GM23248 (cell line): ENCODE results near the gene HIPK3. TPM values are rescaled to one million over a fixed set of nuclear protein-coding genes. Genes with fewer than 3 reads are reported as not detected.

ENCODE experiments used
- DNase-seq: peaks from one replicate; pipeline ENCODE4 v3.0.0-alpha.2; 2015
- H2AFZ ChIP-seq: fragments of 200-600 bp; sonication (generic); 2 replicates; pipeline ENCODE4 v1.6.1; 2016; ENCODE audit warnings: antibody characterized with exemption
- H3F3A ChIP-seq: fragments of 200-600 bp; sonication (generic); 2 replicates; pipeline ENCODE4 v1.6.1; 2016; ENCODE audit warnings: mild to moderate bottlenecking, antibody characterized with exemption, mixed run types; ENCODE audit not compliant: insufficient read depth
- H3K27ac ChIP-seq: fragments of 200-600 bp; sonication (generic); 2 replicates; pipeline ENCODE4 v1.5.1; 2016; ENCODE audit warnings: mild to moderate bottlenecking
- H3K27me3 ChIP-seq: fragments of 200-600 bp; sonication (generic); replicated peaks from 2 replicates; pipeline ENCODE4 v1.6.1; 2016; ENCODE audit warnings: mild to moderate bottlenecking; ENCODE audit not compliant: insufficient read depth
- H3K36me3 ChIP-seq: fragments of 200-600 bp; sonication (generic); 2 replicates; pipeline ENCODE4 v1.6.1; 2016; ENCODE audit warnings: low read depth, mild to moderate bottlenecking
- H3K4me1 ChIP-seq: fragments of 200-600 bp; sonication (generic); 2 replicates; pipeline ENCODE4 v1.6.1; 2016; ENCODE audit warnings: mild to moderate bottlenecking; ENCODE audit not compliant: insufficient read depth
- H3K4me2 ChIP-seq: fragments of 200-600 bp; sonication (generic); one replicate; pipeline ENCODE4 v1.6.1; 2016; ENCODE audit warnings: mild to moderate bottlenecking; ENCODE audit not compliant: unreplicated experiment
- H3K4me3 ChIP-seq: fragments of 200-600 bp; sonication (generic); 2 replicates; pipeline ENCODE4 v1.5.1; 2016; ENCODE audit warnings: mild to moderate bottlenecking
- H3K79me2 ChIP-seq: fragments of 200-600 bp; sonication (generic); 2 replicates; pipeline ENCODE4 v1.6.1; 2016; ENCODE audit warnings: mild to moderate bottlenecking; ENCODE audit not compliant: insufficient read depth
- H3K9ac ChIP-seq: fragments of 200-600 bp; sonication (generic); 2 replicates; pipeline ENCODE4 v1.6.1; 2016; ENCODE audit warnings: mild to moderate bottlenecking
- H3K9me2 ChIP-seq: fragments of 200-600 bp; sonication (generic); 2 replicates; pipeline ENCODE4 v1.6.1; 2016; ENCODE audit warnings: mixed run types, mild to moderate bottlenecking, moderate library complexity; ENCODE audit not compliant: insufficient read depth
- H3K9me3 ChIP-seq: fragments of 200-600 bp; sonication (generic); one replicate; pipeline ENCODE4 v1.6.1; 2017; ENCODE audit warnings: low read depth
- H4K20me1 ChIP-seq: fragments of 200-600 bp; sonication (generic); 2 replicates; pipeline ENCODE4 v1.6.0; 2016; ENCODE audit not compliant: insufficient read depth
- EZH2 ChIP-seq: fragments of 200-600 bp; sonication (generic); IDR thresholded peaks from 2 replicates; pipeline ENCODE4 v1.6.1; 2018; ENCODE audit warnings: antibody characterized with exemption, mild to moderate bottlenecking; ENCODE audit not compliant: insufficient read depth, poor library complexity, severe bottlenecking
- EZH2phosphoT487 ChIP-seq: fragments of 200-600 bp; sonication (generic); IDR thresholded peaks from 2 replicates; pipeline ENCODE4 v1.6.1; 2018; ENCODE audit warnings: antibody characterized with exemption, moderate library complexity, mild to moderate bottlenecking, low read depth; ENCODE audit not compliant: insufficient read depth
- WGBS, 2 experiments: methylation state at CpG; one replicate each; pipeline ENCODE4 v1.1.6; 2015 to 2017; ENCODE audit warnings: low lambda C conversion rate in 2 of 2, low coverage in 1 of 2; ENCODE audit errors: missing lambda C conversion rate in 2 of 2; 5-methylcytosine and 5-hydroxymethylcytosine counted together
- in situ Hi-C: fragments of 300-500 bp; cut with MboI; formaldehyde crosslinking; loops from 2 replicates; pipeline ENCODE4 v1.15.0; 2020
- polyA plus RNA-seq: library from polyadenylated mRNA; unstranded; fragments of >200 nt; fragmentation: Nextera tagmentation; extraction: Ambion mirVana; gene quantifications from 2 replicates; pipeline ENCODE4 v1.2.1, GENCODE V29; 2016
- total RNA-seq: library from RNA; depleted of rRNA; stranded (reverse); fragments of >200 nt; shearing (Covaris generic); gene quantifications from 2 replicates; pipeline ENCODE4 v1.2.3, GENCODE V29; 2014

HIPK3 gene
- total and polyA plus RNA-seq, 2 experiments from 2014 or later: 17.8 to 82.9 TPM

DNA sequence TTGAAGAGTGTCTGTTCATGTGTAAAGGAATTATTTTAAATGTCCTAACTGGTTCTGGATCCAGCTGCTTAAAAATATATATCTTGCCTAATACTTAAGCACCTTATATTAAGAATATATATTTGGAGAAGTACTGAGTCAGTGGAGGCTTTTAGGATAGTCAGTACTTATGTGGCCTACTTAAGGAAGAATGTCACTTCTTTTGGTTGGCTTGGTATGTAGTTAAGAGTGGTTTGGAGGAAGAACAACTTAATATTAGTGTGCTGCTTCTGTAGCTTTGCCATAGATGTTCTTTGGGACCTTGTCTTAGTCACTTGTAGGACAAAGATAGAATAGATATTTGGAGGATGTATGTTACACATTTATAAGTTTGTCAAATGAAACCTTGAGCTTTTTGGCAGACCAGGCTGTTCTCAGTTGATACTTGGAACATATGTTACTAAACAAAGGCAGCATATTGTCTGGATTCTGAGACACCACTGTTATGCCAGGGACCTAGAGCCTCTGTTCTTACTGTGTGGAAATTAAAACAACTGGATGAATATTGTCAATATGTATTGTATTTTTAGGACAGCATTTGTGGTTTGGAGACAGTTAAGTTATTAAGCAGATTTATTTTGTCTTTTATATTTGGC is 4.9 kb downstream of the HIPK3 start:
- no peak overlapping the region for H2AFZ ChIP-seq
- H3K4me3 ChIP-seq: 0 out of 2 replicates have a peak overlapping the region, but pooled peaks have one; percentile 0
- H3K27me3 ChIP-seq: no peaks in the 10 kb centered on the region
- peak; percentile 60 for DNase-seq
- H4K20me1 ChIP-seq: peaks cover 46% of the 10 kb centered on the region
- no peak overlapping the region; the same call in 1 of the 2 replicates for H3K9ac ChIP-seq
- no peaks in the 10 kb centered on the region for H3K9me3 ChIP-seq
- H3K36me3 ChIP-seq: no peaks in the 10 kb centered on the region
- H3K27ac ChIP-seq: peak overlapping the region; percentile 23
- H3K79me2 ChIP-seq: peaks cover 89% of the 10 kb centered on the region
- in situ Hi-C loops: no loop called here
- TF ChIP-seq EZH2phosphoT487: no peak
- TF ChIP-seq EZH2: no peak
- peaks cover 38% of the 10 kb centered on the region for H3F3A ChIP-seq
- H3K4me2 ChIP-seq: peak overlapping the region; percentile 16
- no peaks in the 10 kb centered on the region for H3K9me2 ChIP-seq
- peaks cover 58% of the 10 kb centered on the region for H3K4me1 ChIP-seq

DNA sequence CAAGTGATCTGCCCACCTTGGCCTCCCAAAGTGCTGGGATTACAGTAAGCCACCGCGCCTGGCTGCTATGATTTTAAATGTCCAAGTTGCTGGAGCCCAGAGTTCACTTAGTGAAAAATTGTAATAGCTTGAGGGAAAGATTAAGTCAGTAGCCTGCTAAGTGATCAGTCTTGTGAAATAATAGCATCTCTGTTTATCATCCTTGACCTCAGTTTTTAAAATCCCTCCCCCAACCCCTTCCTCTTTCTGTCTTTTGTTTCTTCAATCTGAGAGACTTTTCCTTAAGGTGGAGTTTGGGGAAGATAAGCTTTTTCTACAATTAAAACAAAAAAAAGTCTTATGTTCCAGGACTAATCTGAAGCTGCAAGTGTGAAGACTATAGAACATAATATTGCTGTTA is 6.4 kb downstream of the HIPK3 start:
- in situ Hi-C loops: no loop called here
- H3K27ac ChIP-seq: no peak overlapping the region
- peak overlapping the region; percentile 7; the same call in 1 of the 2 replicates for H3K9ac ChIP-seq
- no peaks in the 10 kb centered on the region for H3K9me3 ChIP-seq
- no peak for TF ChIP-seq EZH2phosphoT487
- TF ChIP-seq EZH2: no peak
- H3K4me1 ChIP-seq: peaks cover 58% of the 10 kb centered on the region
- H3K9me2 ChIP-seq: no peaks in the 10 kb centered on the region
- H3K27me3 ChIP-seq: no peaks in the 10 kb centered on the region
- H2AFZ ChIP-seq: no peak overlapping the region
- H3K4me2 ChIP-seq: peak overlapping the region; percentile 13
- 93 to 100% methylated on average over 2 of the region's 2 CpGs for WGBS, 2 experiments
- no peak overlapping the region for H3K4me3 ChIP-seq
- H3K36me3 ChIP-seq: no peaks in the 10 kb centered on the region
- H3K79me2 ChIP-seq: peaks cover 99% of the 10 kb centered on the region
- H4K20me1 ChIP-seq: peaks cover 53% of the 10 kb centered on the region
- H3F3A ChIP-seq: peaks cover 37% of the 10 kb centered on the region
- DNase-seq: peak; percentile 21

DNA sequence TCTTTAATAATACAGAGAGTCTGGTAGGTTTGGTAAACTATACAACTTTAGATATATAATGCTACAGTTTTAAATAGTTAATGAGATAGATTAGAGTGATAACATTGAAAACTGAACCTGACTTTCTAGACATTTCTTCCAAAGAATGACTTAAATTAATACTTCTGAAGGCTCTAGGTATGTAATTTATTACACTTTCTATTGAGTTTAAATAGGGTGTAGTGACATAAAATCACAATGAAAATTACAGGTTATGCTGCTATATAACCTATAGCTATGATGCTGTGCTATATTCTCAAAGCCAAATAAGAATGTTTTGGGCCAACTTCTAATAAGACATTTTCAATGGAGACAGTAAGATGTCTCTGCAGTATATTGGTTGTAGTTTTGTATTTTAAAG is 7.7 kb downstream of the HIPK3 start:
- H3F3A ChIP-seq: peaks cover 32% of the 10 kb centered on the region
- H3K79me2 ChIP-seq: peaks cover 99% of the 10 kb centered on the region
- no peak overlapping the region for H3K4me2 ChIP-seq
- H3K27ac ChIP-seq: no peak overlapping the region
- no peaks in the 10 kb centered on the region for H3K9me3 ChIP-seq
- H3K9me2 ChIP-seq: no peaks in the 10 kb centered on the region
- no peaks in the 10 kb centered on the region for H3K36me3 ChIP-seq
- H2AFZ ChIP-seq: no peak overlapping the region
- TF ChIP-seq EZH2phosphoT487: no peak
- no peak for TF ChIP-seq EZH2
- in situ Hi-C loops: no loop called here
- peaks cover 47% of the 10 kb centered on the region for H4K20me1 ChIP-seq
- no peak for DNase-seq
- peaks cover 72% of the 10 kb centered on the region for H3K4me1 ChIP-seq
- H3K27me3 ChIP-seq: no peaks in the 10 kb centered on the region
- no peak overlapping the region for H3K9ac ChIP-seq
- H3K4me3 ChIP-seq: no peak overlapping the region

DNA sequence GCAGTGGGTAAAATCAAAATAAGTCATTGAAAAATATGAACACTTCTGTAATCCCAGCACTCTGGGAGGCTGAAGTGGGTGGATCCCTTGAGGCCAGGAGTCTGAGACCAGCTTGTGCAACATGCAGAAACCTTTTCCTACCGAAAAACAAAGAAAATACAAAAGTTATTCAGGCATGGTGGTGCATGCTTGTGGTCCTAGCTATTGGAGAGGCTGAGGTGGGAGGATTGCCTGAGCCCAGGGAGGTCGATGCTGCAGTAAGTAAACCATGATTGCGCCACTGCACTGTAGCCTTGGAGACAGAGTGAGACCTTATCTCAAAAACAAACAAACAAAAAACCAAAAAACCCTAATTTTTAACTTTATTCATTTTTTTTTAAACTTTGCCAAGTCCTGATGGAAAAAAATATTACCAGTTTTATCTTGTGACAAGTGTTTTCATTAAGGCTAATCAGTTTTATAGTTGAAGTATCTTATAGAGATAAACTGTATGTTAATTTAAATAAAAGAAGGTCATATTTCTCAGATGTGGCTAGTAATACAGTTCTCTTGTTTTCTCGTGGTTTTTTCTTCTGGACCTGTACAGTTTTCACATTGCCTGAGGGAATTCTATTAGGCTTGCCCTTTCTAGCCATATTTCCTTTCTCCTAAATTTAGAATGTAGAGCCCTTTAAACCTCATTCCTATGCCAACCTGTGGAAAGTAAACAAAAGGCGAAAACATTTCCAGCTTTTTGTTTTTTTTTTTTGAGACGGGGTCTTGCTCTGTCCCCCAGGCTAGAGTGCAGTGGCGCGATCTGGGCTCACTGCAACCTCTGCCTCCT is 9.4 kb downstream of the HIPK3 start:
- Histone ChIP-seq H3K27ac (peak overlapping the region; percentile 72), H3K36me3 (no peaks in the 10 kb centered on the region), H2AFZ (no peak overlapping the region), H3K9me2 (no peaks in the 10 kb centered on the region), H3K4me1 (peaks cover 70% of the 10 kb centered on the region), H3F3A (peaks cover 19% of the 10 kb centered on the region), H4K20me1 (peaks cover 42% of the 10 kb centered on the region), H3K9ac (peak overlapping the region; percentile 45), H3K4me3 (no peak overlapping the region), H3K4me2 (peak overlapping the region; percentile 16), H3K27me3 (no peaks in the 10 kb centered on the region), H3K79me2 (peaks cover 100% of the 10 kb centered on the region), H3K9me3 (no peaks in the 10 kb centered on the region)
- in situ Hi-C loops: no loop called here
- WGBS, 2 experiments: 52 to 54% methylated on average over 8 of the region's 8 CpGs
- TF ChIP-seq EZH2 (no peak), EZH2phosphoT487 (no peak)
- DNase-seq: peak; percentile 72
